ENCODE data around the gene GRXCR1. TPM values are rescaled to one million over a fixed set of nuclear protein-coding genes. Genes with fewer than 3 reads are reported as not detected.
A peak's percentile ranks its signal among the peaks of the same experiment; 100 is the strongest.

The GRXCR1 gene
- total RNA-seq, 4 donors from 2014 or later, result not detected

GRCh38 chr4:42965326-42965725 is 72.8 kb downstream of the GRXCR1 start:
- Histone ChIP-seq H3K9me3 (no peaks in the 10 kb centered on the region), H3K36me3 (no peaks in the 10 kb centered on the region), H3K27ac (no peak overlapping the region), H3K27me3 (no peaks in the 10 kb centered on the region), H3K4me3 (no peak overlapping the region), H3K4me1 (no peaks in the 10 kb centered on the region)
- 17 to 21% methylated on average over 2 of the region's 2 CpGs for WGBS, 2 donors
- TF ChIP-seq CTCF (IDR thresholded peaks at IDR 0.05), result no peak
- TF ChIP-seq POLR2A (IDR thresholded peaks at IDR 0.05), result no peak
- no peak for DNase-seq
- intact Hi-C loops (cut with DNase I), result no loop called here

GRCh38 chr4:42985976-42986375 is 93.5 kb downstream of the GRXCR1 start:
- no peak overlapping the region for H3K4me3 ChIP-seq
- H3K27me3 ChIP-seq, result no peaks in the 10 kb centered on the region
- no peak for TF ChIP-seq CTCF (IDR thresholded peaks at IDR 0.05)
- TF ChIP-seq POLR2A (IDR thresholded peaks at IDR 0.05), result no peak
- no peak overlapping the region for H3K27ac ChIP-seq
- intact Hi-C loops (cut with DNase I), result no loop called here
- no peaks in the 10 kb centered on the region for H3K36me3 ChIP-seq
- no peak for DNase-seq
- no peaks in the 10 kb centered on the region for H3K9me3 ChIP-seq
- no peaks in the 10 kb centered on the region for H3K4me1 ChIP-seq

- TF ChIP-seq CTCF (IDR thresholded peaks at IDR 0.05) (peak in 4 of 6 experiments; percentile 18 to 47 (median 32)), POLR2A (IDR thresholded peaks at IDR 0.05) (no peak)
- Histone ChIP-seq H3K27me3 (no peaks in the 10 kb centered on the region), H3K4me1 (no peaks in the 10 kb centered on the region), H3K27ac (no peak overlapping the region), H3K9me3 (peaks cover 0 to 3% (median 0%) of the 10 kb centered on the region in 3 donors), H3K36me3 (no peaks in the 10 kb centered on the region), H3K4me3 (no peak overlapping the region)
- WGBS, 2 donors, result 39 to 41% methylated on average over 6 of the region's 6 CpGs
- intact Hi-C loops (cut with DNase I), result no loop called here
- DNase-seq, result no peak
Measured at GRCh38 chr4:42995343-42995944, 102.9 kb downstream of the GRXCR1 start.

GRCh38 chr4:43008793-43009192 is 116.3 kb downstream of the GRXCR1 start:
- TF ChIP-seq POLR2A (IDR thresholded peaks at IDR 0.05), result no peak
- TF ChIP-seq CTCF (IDR thresholded peaks at IDR 0.05), result no peak
- H3K36me3 ChIP-seq, result no peaks in the 10 kb centered on the region
- no peak for DNase-seq
- no peaks in the 10 kb centered on the region for H3K27me3 ChIP-seq
- intact Hi-C loops (cut with DNase I), result no loop called here
- H3K9me3 ChIP-seq, result no peaks in the 10 kb centered on the region
- 88 to 100% methylated on average over 1 of the region's 1 CpG for WGBS, 2 donors
- H3K4me3 ChIP-seq, result no peak overlapping the region
- H3K27ac ChIP-seq, result no peak overlapping the region
- H3K4me1 ChIP-seq, result no peaks in the 10 kb centered on the region

GRCh38 chr4:43014256-43014655 is 121.7 kb downstream of the GRXCR1 start:
- WGBS, 2 donors, result 90 to 94% methylated on average over 4 of the region's 4 CpGs
- intact Hi-C loops (cut with DNase I), result no loop called here
- no peaks in the 10 kb centered on the region for H3K4me1 ChIP-seq
- H3K27me3 ChIP-seq, result no peaks in the 10 kb centered on the region
- H3K9me3 ChIP-seq, result no peaks in the 10 kb centered on the region
- no peak overlapping the region for H3K4me3 ChIP-seq
- no peaks in the 10 kb centered on the region for H3K36me3 ChIP-seq
- H3K27ac ChIP-seq, result no peak overlapping the region
- TF ChIP-seq POLR2A (IDR thresholded peaks at IDR 0.05) (no peak), CTCF (IDR thresholded peaks at IDR 0.05) (no peak)
- DNase-seq, result no peak

All from esophagus squamous epithelium (tissue), 5 donors.